Astrocyte of the cerebellum (primary cell): ENCODE data around the gene PIK3R1.

Source experiments
- DNase-seq: peaks from one replicate; pipeline ENCODE4 v3.0.0-alpha.2; 2011; ENCODE audit warnings: low read depth
- H3K4me3 ChIP-seq: 2 replicates; pipeline ENCODE4 v1.5.1; 2011; ENCODE audit warnings: mild to moderate bottlenecking, low read depth, low read length, moderate library complexity
- in situ Hi-C: cut with HindIII; loops from 2 replicates; pipeline ENCODE4 v1.10.0; 2017; ENCODE audit warnings: low sequenced_read_pairs
- TF ChIP-seq, protein P1 (sequence below): IDR thresholded peaks from 2 replicates; pipeline ENCODE4 v1.5.1; 2012; ENCODE audit warnings: low read length, low read depth, moderate library complexity, mild to moderate bottlenecking; ENCODE audit errors: missing control alignments

Gene PIK3R1

DNA sequence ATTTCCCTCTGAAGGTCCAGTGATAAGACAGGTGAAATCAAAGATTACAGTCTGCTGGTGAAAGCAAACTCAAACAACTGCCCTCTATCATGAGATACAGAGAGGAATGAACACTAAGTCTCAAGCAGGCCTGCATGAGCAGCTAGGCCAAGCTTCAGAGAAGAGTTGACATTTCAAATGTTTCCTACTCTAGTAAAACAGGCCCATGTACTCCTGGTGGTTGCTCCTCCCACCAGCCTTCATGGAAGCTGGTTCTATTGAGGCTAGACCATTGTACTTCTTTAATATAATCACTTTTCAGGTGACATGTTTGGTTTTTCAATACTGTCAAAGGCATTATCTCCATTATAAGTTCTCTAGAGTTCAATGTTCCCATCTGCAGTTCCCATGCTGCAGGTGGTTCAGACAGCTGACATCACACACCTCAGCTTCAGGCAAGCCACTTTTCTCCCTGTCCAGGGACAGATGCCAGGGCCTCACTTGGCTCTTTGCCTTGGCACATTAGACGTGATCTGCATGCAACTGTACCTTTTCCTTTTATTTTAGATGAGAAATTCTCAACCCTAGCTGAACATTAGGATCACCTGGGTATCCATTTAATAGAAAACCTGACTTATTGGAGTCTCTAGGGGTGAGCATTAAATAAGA is 89.8 kb downstream of the PIK3R1 start:
- no peak for DNase-seq
- no peak overlapping the region for H3K4me3 ChIP-seq
- TF ChIP-seq, protein P1, sequence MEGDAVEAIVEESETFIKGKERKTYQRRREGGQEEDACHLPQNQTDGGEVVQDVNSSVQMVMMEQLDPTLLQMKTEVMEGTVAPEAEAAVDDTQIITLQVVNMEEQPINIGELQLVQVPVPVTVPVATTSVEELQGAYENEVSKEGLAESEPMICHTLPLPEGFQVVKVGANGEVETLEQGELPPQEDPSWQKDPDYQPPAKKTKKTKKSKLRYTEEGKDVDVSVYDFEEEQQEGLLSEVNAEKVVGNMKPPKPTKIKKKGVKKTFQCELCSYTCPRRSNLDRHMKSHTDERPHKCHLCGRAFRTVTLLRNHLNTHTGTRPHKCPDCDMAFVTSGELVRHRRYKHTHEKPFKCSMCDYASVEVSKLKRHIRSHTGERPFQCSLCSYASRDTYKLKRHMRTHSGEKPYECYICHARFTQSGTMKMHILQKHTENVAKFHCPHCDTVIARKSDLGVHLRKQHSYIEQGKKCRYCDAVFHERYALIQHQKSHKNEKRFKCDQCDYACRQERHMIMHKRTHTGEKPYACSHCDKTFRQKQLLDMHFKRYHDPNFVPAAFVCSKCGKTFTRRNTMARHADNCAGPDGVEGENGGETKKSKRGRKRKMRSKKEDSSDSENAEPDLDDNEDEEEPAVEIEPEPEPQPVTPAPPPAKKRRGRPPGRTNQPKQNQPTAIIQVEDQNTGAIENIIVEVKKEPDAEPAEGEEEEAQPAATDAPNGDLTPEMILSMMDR: no peak
- in situ Hi-C loops: loop anchor here (25.0 kb wide), 2 partner anchors 232 to 682 kb away; no protein-coding TSS in a partner anchor

DNA sequence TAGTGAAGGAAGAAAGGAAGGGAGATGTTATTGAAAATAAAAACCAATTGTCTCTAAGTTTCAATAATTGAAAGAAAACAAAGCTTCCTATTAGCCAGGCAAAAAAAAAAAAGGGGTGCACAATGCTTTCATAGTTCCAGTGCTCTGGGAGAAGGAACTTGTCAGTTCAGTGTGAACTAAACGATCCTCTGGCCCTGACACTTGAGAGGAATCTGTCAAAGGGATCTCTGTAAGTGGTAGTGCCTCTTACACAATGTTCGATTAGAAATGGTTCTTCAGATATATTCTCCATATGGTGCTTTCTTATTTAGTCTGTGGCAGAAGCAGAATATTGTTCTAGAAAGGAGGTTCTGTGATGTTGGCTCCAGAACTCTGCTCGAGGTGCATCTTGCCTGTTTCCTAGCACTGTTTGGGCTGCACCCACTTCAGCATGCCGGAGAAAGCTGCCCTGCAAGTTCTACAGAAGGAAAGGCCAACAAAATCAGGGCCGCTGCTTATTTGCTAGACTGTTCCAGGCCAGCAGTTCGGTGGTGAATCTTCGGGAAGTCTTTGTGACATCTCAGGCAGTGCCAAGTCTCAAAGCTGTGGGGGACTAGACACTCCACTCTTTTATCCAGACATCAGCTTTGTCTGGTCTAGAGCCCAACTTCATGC is 90.9 kb downstream of the PIK3R1 start:
- in situ Hi-C loops: loop anchor here (25.0 kb wide), 2 partner anchors 231 to 681 kb away; no protein-coding TSS in a partner anchor
- TF ChIP-seq, protein P1: no peak
- no peak for DNase-seq
- no peak overlapping the region for H3K4me3 ChIP-seq

DNA sequence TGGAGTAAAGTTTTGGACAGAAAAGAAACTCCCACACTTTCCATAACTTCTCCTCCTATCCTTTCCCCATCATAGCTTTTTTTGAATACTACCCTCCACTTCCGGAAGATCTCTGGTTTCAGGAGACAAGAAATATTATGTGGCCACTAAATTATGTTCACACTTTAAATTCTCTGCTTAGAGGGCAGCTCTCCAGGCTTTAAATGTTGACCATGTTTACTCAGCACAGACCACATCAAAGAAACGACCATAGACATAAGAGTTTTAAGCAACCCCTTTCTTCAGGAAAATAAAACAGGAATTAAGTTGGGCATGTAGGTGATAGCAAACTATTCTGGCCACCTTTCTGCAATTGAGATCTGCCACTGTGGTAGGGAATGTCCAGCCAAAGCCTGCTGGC is 97.8 kb downstream of the PIK3R1 start:
- in situ Hi-C loops: loop anchor here (25.0 kb wide), 2 partner anchors 224 to 674 kb away; no protein-coding TSS in a partner anchor
- TF ChIP-seq, protein P1: no peak
- DNase-seq: no peak
- no peak overlapping the region for H3K4me3 ChIP-seq

DNA sequence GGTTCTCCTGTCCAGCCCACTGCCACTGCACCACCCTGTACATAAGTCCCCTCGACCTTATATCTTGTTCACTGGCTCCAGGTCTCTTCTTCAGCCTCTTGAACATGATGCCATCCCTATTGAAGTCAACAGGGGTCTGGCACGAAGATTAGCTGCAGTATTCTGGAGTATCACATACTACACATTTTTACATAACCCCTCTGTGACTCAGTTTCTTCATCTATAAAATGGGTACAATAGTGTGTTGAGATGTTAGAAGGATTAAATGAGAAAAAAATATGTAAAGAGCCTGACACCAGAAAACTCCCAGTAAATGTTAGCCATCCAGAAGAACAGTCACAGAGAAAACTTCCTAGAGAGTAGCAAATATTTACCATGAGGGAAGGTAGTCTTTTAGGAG is 98.9 kb downstream of the PIK3R1 start:
- TF ChIP-seq, protein P1: no peak
- in situ Hi-C loops: loop anchor here (25.0 kb wide), 2 partner anchors 223 to 673 kb away; no protein-coding TSS in a partner anchor

DNA sequence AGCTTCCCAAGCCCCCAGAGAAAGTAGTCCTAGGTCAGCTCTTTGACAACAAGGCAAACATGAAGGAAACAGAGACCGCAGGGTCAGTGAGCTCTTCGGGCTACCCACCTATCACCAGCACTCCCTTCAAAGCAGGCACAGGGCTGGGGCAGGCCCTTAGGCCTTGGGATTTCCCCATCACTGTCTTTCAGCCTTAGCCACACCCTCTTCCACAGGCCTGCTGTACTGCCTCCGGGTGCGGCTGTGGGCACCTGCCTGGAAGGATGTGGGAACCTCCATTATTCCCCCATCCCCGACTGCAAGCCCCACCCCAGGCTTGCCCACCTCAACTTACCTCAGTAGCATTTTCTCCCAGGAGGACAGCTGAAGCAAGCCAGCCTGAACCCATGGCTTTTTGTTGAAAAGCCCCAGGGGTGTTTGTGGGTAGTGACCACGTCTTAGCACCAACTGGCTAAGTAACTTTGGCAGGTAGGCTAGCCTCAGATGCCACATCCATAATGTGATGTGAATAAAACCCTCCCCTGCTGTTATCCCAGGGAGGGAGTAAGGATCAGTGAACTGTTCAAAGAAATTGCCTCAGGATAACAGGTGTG is 100.2 kb downstream of the PIK3R1 start:
- TF ChIP-seq, protein P1: no peak
- DNase-seq: no peak
- no peak overlapping the region for H3K4me3 ChIP-seq
- in situ Hi-C loops: loop anchor here (25.0 kb wide), 2 partner anchors 222 to 672 kb away; no protein-coding TSS in a partner anchor

More for the DNA sequence above, 98.9 kb downstream of the PIK3R1 start:
- no peak overlapping the region for H3K4me3 ChIP-seq
- DNase-seq: no peak

DNA sequence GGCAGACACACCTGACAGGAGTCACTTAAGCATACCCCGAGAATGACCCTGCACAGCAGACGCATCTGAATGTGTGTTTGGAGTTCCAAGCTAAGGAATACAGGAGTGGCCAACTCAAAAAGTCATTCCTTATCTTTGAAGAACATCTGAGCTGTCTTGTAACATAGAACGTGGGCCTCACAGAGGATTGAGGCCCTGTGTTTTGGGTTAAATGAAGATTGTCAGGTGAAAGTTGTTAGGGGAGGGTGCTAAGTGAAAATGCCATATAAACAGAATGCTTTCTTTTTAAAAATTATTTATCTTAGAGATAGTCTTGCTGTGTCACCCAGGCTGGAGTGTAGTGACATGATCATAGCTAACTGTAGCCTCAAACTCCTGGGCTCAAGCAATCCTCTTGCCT is 100.9 kb downstream of the PIK3R1 start:
- DNase-seq: no peak
- TF ChIP-seq, protein P1: no peak
- in situ Hi-C loops: loop anchor here (25.0 kb wide), 2 partner anchors 221 to 671 kb away; no protein-coding TSS in a partner anchor
- no peak overlapping the region for H3K4me3 ChIP-seq
